ENCODE results near the gene KIF21B. TPM values are rescaled to one million over a fixed set of nuclear protein-coding genes. Genes with fewer than 3 reads are reported as not detected.
"Not testable (repeated sequence)": the region's sequence is repeated elsewhere in the genome, so short reads cannot be mapped to it uniquely, and the experiment has no call there.

Gene KIF21B
- total and polyA plus RNA-seq, 2 experiments from 2014 or later = 4.6 to 34.3 TPM

DNA sequence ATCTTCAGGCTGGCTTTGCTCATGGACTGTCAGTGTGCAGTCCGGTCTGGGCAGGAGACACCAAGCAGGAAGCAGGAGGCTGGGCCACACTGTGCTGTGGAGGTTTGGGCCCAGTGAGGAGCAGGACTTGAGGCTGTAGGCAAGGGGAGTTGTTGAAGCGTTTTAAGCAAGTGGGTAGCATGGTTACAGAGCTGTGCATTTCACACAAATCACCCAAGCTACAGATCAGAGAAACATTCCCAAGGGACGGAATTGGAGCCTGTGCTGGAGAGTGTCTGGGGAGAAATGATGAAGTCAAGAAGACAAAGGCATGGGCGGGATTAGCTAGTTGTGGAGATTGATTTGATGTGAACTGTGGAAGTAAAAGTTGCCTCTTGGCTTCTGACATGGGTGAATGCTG, 60.9 kb downstream of the KIF21B start:
- H3K27ac ChIP-seq (ENCODE audit: low read depth) = no peak overlapping the region
- no peak overlapping the region for H2AFZ ChIP-seq
- H3K4me3 ChIP-seq = no peak overlapping the region
- ATAC-seq = no peak
- Mint-ChIP-seq H3K9me3 (no peaks in the 10 kb centered on the region; the same call in 2 of the 3 replicates), H3K36me3 (ENCODE audit: low read depth) (no peaks in the 10 kb centered on the region), H3K4me1 (peaks cover 7% of the 10 kb centered on the region; the same call in 2 of the 3 replicates), H3K4me3 (no peak overlapping the region), H3K27ac (no peak overlapping the region), H3K27me3 (ENCODE audit: insufficient read depth, low read depth, poor library complexity) (no peaks in the 10 kb centered on the region)
- DNase-seq (ENCODE audit: low spot score) = no peak
- no peaks in the 10 kb centered on the region for H3K27me3 ChIP-seq (ENCODE audit: insufficient read depth)
- H3K4me2 ChIP-seq = no peak overlapping the region
- no peaks in the 10 kb centered on the region for H3K79me2 ChIP-seq (replicated peaks; ENCODE audit: insufficient read depth)
- no peaks in the 10 kb centered on the region for H3K36me3 ChIP-seq (ENCODE audit: insufficient read depth)
- no peaks in the 10 kb centered on the region for H3K9me2 ChIP-seq (ENCODE audit: insufficient read depth)
- no peak for TF ChIP-seq POLR2AphosphoS5 (IDR thresholded peaks at IDR 0.05; ENCODE audit: low read depth)
- no peak for TF ChIP-seq JUNB (IDR thresholded peaks at IDR 0.05; ENCODE audit: unreplicated experiment)
- no peak for TF ChIP-seq ZNF462 (CRISPR knock-in tag; IDR thresholded peaks at IDR 0.05)
- TF ChIP-seq REST (IDR thresholded peaks at IDR 0.05; ENCODE audit: unreplicated experiment) = no peak
- H3K4me1 ChIP-seq (ENCODE audit: insufficient read depth) = no peaks in the 10 kb centered on the region
- no peaks in the 10 kb centered on the region for H3F3A ChIP-seq (replicated peaks; ENCODE audit: low read depth)
- no peaks in the 10 kb centered on the region for H4K20me1 ChIP-seq (replicated peaks; ENCODE audit: insufficient read depth)

DNA sequence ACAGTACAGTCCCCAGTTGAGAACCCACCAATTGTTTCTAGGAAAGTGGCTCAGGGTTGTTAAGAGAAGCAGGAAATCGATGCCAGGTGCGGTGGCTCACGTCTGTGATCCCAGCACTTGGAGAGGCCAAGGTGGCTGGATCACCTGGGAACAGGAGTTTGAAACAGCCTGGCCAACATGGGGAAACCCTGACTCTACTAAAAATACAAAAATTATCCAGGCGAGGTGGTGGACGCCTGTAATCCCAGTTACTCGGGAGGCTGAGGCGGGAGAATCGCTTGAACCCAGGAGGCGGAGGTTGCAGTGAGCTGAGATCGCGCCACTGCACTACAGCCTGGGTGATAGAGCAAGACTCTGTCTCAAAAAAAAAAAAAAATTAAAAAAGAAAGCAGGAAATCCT, 61.4 kb downstream of the KIF21B start:
- H3K27me3 ChIP-seq (ENCODE audit: insufficient read depth); H3K4me1 ChIP-seq (ENCODE audit: insufficient read depth); H3F3A ChIP-seq (replicated peaks; ENCODE audit: low read depth); H3K4me3 ChIP-seq; H3K9me3 Mint-ChIP-seq; H3K9me2 ChIP-seq (ENCODE audit: insufficient read depth); H3K4me1 Mint-ChIP-seq; ATAC-seq; H3K36me3 ChIP-seq (ENCODE audit: insufficient read depth); H3K27ac Mint-ChIP-seq; DNase-seq (ENCODE audit: low spot score); H4K20me1 ChIP-seq (replicated peaks; ENCODE audit: insufficient read depth); H3K27ac ChIP-seq (ENCODE audit: low read depth); H3K27me3 Mint-ChIP-seq (ENCODE audit: insufficient read depth, low read depth, poor library complexity); H3K4me3 Mint-ChIP-seq; H3K4me2 ChIP-seq; H3K36me3 Mint-ChIP-seq (ENCODE audit: low read depth); H2AFZ ChIP-seq; H3K79me2 ChIP-seq (replicated peaks; ENCODE audit: insufficient read depth): not testable (repeated sequence)

Data from GM23338 (cell line).